HG03575 (cell line): Measurements from ENCODE around the gene APBB3.
A peak's percentile ranks its signal among the peaks of the same experiment; 100 is the strongest.

ENCODE experiments used
- ATAC-seq: cut with Tn5 transposase; IDR thresholded peaks from one replicate; pipeline ENCODE4 v1.9.1; 2021; ENCODE audit not compliant: unreplicated experiment, insufficient number of reproducible peaks, low FRiP score; ENCODE audit errors: extremely low read depth

Gene APBB3

DNA sequence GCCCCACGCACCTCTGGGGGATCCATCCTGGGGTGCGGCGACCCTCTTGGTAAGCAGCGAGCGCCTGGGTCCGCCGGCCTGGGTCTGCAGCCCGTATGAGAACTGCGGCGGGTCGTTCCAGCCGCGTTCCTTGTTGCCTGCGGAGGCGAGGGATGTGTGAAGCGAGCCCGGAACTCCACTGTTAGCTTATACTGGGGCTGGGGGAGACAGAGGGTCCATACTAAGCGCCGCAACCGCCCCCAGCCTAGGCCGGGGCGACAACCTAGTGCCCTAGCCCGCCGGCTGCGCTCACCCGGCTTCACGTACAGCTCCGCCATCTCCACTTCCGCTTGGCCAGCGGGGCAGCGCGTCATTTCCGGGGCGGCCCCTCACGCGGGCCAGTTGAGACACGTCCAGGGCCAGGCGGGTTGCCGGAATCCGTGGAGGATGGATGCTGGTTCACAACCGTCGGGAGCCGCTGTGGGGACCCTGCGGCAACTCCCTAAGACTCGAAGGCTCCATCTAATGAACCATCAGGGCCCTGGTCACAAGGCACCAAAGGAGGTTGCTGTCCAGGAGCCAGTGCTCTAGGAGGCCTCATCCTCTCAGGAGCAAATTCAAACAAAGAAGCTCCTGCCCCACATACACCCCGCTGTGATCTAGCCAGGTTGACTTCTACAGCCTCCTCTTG is 7.1 kb downstream of the APBB3 start, which contains the start of gene SRA1:
Gene SRA1 (minus strand): TSS at position 338 of the 670 bp plus-strand sequence. CDS start 21 bp downstream, at position 317.
- peak; percentile 80 for ATAC-seq

DNA sequence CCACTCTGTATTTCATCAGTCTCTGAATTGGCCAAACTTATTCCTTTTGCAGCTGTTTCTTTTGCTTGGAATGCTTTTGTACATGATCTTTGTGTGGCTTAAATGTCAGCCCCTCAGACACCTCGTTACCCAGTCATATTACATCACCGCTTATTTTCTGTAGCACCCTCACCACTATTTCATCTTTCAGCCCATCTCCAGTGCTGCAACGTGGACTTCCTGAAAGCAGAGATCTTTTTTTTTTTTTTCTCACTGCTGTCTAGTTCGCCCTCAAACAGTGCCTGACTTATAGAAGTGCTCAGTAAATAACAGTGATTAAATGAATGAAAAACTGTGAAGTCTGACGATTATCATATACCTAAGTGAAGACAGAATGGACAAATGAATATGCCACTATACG is 8.0 kb downstream of the APBB3 start:
- no peak for ATAC-seq

DNA sequence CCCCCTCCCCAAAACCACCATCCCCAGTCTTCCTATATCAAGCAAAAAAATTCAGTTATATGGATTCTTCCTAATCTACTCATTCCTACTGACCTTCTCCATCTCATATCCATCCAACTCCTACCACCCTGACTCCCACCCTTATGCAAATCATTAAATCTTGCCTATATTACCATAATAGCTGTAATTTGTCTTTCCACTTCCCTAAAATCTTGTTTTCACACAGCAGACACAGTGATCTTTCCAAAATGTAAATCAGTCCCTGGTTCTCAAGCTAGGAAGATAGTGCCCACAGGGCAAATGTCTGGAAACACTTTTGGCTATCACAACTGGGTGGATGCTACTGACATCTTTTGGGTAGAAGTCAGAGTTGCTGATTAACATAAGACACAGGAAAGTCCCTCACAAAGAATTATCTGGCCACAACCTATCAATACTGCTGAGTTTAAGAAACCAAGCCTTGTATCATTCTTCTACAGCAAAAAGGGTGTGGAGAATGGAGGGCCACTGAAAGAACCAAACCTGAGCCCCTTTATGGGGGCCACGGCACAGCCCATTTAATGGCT is 8.6 kb downstream of the APBB3 start:
- no peak for ATAC-seq

DNA sequence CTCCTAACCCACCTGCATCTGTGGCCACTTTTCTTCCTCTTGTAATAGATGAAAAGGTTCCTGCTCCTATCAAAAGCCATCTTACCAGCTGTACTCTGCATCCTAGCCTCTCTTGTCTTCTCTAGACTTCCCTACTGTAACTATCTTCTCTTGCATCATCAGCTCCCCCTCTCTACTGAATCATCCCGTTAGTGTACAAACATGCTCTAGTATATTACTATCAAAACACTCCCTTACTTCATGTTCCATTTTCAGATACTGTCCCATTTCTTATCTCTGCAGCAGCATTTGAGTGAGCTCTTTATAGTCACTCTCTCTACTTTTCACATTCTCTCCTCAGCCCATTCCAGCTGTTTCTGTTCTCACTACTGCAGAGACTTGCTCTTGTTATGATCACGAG is 9.9 kb downstream of the APBB3 start:
- ATAC-seq: no peak

DNA sequence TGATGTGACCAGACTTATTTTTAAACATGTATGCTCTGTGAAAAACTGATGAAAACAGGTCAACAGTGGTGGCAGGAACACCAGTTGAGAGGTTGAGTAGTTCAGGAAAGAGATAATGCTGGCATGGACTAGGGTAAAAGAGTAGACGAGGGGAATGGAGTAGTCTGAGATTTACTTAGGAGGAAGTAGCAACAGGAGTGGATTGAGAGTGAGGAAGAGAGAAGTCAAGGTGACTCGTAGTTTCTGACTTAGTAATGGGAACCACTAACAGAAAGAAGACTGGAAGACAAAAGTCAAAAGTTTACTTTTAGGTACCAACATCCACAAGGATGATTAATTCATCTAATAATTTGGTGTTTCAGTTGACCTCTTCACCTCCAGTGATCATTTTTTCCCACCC is 10.7 kb downstream of the APBB3 start:
- no peak for ATAC-seq

DNA sequence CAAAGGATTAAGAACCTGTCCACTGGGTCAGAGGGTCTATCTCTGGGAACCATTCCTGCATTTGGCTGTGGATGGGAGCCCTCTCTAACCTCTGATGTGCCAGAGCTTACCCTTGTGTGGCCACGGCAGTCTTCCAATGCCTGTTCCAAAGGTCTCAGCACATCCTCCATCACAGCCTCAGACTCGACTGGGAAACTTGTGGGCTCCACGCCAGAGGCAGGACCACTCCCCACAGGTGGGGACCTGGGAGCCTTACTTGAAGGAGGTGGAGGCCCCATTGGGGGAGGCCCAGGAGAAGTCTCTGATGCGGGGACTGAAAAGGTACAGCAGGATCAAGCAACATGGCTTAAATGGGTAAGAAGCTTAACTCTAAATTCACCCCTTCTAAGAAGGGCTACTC is 12.5 kb downstream of the APBB3 start:
- no peak for ATAC-seq

DNA sequence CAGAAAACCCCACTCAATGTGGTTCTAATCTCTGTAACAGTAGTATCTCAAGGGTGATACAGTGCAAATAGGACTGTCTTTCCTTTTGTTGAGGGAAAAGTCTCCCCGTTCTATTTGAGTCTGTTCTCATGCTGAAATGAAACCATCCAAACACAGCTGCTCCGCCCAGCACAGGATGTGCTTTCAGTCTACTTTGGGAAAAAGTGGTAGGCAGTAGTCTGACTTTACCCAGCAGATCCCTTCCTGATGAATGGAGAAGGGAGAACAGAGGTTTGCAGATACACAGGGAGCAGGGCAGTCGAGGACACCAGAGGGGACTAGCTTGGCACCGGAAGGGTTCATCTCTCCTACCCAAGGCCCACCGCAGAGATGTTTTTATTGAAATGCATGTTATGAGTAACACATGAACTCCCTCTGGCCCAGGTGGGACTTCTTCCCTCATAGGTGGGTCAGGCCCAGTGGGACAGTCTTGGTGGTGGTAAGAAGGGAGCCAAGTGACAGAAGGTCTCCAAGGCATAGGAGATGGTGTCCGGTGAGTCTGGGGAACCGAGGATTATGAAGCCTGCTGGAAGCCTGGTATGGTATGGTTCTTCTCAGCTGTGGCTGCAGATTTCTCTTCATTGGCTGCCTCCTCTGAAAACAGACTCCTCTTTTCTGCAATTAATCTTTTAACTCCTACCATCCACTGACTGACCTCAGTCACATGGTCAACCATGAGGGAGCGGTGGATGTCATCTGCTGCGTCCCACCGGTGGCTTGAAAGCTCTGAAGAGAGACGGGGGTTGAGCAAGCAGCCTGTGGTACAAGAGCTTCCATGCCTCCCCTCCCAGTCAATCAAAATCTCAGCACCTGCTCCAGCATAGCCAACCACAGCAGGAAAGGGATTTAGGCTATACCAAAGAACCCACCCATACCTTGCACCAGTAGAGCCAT is 14.0 kb downstream of the APBB3 start:
- ATAC-seq: no peak

DNA sequence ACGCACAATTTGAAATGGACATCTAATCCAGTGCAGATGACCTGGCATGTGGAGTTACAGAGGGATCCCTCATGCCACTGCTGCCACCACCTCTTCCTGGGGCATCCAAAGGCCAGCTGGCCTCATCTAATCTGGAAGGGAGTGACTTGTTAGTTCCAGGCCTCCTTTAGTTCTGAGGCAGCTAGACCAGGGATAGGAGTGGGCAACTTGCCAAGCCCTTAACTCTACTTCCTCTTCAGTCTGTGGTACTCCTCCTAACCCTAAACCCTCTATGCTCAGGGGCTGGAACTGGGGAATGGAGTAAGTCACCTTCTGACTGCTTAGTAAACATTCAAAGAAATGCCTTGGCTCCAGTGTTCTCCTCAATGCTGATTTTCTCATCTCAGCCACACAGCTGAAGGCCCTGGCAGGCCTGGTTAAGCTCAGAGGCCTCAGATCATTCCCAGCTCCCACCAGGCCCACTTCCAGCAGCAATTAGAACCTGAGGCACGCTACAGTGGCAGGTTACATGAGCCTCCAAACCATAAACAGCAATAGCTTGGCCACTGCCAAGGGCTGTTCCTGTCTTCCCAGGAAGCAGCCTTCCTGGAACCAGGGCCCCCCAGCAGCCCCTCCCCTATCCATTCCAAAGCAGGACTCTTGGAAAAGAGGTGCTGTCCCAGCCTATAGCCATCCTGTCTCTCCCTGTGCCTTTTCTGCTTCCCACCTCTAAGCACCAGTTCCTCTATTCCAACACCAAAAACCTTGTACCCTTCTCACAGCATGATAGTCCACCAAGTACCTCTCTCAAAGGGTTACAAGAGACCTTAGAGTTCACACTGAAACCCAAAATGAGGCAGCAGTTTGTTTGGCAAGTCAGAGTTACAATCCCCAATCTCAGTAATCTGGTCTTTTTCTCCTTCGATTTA is 14.9 kb downstream of the APBB3 start:
- ATAC-seq: no peak

DNA sequence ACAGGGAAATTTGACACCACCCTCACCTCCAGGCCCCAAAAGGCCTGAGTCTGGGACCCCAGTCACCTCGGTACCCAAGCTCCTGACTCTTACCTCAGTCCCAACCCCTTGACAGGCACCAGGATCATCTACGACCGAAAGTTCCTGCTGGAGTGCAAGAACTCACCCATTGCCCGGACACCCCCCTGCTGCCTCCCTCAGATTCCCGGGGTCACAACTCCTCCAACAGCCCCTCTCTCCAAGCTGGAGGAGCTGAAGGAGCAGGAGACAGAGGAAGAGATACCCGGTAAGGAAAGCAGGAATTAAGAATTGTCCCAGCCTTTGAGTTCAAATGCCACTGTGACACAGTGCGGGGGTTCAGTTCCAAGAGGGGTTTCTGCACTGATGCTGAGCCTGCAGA is 15.6 kb downstream of the APBB3 start:
- ATAC-seq: no peak

DNA sequence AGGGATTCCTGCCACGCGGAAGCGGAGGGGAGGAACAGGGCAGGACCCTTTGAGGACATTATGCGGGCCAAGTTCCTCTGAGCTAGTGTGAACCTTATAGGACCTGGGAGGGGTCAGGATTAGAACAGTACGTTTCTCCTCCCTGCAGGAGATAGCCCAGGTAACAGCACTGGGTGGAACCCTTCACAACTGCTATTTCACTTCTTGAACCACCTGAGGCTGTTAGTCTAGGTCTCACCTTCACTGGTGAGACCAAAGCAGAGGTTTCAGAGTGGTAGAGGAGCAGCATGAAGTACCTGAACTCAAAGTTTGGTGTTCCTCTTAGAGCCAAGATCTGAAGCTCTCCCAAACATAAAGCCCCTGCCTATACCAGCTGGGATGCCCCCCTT is 16.1 kb downstream of the APBB3 start:
- no peak for ATAC-seq

DNA sequence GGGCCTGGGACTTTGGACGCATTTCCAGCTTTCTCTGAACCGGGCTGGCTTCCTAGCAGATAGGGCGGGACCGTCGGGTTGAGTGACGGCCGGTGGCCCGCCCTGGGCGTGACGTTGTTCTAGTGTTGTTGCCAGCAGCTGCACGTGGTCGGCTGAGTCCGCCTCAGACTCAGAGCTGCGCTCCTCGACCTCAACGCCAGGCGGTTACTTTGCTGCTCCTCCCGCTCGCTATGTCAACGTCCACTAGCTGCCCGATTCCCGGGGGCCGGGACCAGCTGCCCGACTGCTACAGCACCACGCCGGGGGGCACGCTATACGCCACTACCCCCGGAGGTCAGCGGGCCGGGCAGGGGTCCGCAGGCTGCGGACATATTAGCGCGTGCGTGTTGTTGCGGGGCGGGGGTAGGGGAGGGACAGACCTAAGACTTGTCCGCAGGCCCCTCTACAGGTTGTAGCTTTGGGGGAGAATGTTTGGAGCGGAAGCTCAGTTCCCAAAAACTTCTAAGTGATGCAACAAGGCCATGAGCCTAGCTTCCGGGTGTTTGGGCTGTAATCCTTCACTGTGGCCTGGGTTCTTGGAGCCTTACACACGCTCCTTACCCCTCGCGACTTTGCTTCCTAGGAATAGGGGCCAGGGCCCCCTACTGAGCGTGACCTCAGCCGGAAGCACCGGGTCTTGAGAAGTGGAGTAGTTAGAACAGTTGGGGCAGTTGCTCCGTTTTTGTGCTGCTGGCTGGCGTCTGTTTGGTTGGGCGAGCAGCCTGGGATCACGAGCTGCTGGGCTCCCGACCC is 16.7 kb downstream of the APBB3 start, which contains the start of gene EIF4EBP3:
Gene EIF4EBP3 (plus strand): TSS at position 155 of the 792 bp plus-strand sequence. CDS start 76 bp downstream, at position 231.
- peak; percentile 88 for ATAC-seq

DNA sequence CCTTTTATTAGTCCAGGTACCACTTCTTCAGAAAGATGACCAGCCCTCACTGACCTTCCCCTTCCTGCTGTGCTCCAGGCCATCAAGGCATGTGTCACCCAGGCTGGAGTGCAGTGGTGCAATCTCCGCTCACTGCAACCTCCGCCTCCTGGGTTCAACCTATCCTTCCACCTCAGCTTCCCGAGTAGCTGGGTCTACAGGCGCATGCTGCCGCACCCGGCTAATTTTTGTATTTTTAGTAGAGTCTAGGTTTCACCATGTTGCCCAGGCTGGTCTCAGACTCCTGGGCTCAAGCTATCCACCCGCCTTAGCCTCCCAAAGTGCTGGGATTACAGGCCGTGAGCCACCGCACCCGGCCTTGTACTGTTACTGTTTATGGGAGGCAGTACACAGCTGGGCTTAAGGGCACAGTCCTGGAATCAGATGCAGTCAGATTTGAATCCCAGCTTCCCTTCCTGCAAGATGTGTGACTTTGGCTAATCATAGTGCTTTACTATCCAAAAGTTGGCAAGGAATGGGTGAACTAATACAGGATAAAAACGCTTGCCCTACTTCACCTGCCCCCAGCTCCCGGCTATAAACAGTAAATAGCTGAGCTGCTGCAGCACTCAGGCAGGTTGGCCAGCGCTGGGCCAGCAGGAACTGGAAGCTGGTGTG is 17.4 kb downstream of the APBB3 start:
- no peak for ATAC-seq

DNA sequence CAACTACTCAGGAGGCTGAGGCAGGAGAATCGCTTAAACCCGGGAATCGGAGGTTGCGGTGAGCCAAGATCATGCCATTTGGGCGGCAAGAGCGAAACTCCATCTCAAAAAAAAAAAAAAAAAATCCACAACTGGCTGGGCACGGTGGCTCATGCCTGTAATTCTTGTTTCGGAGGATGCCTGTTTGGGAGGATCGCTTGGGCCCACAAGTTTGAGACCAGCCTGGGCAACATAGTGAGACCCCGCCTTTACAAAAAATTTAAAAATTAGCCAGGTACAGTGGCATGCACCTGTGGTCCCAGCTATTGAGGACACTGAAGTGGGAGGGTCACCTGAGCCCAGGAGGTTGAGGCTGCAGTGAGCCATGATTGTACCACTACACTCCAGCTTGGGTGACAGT is 18.8 kb downstream of the APBB3 start:
- ATAC-seq: no peak

DNA sequence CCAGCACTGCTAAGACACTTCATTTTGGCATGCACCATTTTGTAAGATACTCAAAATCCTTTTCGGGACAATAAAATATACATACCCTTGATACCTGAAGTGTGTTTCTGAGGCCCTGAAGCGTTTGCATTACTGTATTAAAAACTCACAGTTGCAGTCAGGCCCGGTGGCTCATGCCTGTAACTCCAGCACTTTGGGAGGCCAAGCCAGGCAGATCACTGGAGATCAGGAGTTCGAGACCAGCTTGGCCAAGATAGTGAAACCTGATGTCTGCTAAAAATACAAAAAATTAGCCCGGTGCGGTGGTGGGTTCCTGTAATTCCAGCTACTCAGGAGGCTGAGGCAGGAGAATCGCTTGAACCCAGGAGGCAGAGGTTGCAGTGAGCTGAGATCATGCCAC is 19.4 kb downstream of the APBB3 start:
- ATAC-seq: no peak

DNA sequence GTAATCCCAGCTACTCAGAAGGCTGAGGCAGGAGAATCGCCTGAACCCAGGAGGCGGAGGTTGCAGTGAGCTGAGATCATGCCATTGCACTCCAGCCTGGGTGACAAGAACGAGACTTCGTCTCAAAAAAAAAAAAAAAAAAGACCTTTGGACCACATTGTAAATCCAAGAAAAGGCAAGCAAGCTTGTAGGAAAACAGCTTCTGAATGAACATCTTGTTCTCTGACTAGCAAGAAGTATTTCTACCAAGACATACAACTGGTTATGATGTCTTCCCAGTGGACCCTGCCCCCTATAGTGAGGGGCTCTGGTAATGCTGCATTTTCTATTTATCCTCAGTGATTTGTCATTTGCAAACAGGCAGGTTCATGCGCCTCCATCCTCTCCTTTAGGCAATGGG is 21.4 kb downstream of the APBB3 start:
- ATAC-seq: no peak

DNA sequence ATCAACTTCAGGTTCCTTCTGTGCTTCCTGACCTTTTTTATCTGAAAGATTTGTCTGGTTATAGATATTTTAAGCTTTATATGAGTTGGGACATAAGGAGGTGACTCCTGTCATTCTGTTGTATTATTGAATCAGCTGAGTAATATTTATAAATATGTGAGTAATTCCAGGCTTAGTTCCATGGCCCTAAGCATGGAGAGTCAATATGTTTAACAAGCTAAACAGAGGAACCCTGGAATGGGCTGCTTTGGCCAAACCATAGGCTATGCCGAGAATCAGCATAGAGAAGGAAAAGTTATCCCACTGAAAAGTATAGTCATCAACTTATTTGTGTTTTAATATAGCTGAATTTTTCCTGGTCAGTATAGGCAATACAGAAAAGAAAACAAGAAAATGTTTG is 24.2 kb downstream of the APBB3 start:
- no peak for ATAC-seq

DNA sequence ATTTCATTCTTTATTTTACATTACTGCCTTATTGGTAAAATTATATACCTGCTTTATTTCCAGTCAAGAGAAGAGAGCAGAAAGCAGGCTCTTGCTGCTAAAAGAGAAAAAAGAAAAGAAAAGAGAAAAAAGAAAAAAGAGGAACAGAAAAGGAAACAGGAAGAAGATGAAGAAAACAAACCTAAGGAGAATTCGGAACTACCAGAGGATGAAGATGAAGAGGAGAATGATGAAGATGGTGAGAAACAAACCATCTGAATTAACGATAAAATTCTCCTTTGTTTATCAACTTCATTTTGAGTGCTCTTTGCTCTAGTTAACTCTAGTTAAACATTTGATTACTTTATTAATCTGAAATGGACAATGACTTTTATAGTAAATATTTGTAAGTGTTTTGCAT is 40.4 kb downstream of the APBB3 start:
- ATAC-seq: no peak

DNA sequence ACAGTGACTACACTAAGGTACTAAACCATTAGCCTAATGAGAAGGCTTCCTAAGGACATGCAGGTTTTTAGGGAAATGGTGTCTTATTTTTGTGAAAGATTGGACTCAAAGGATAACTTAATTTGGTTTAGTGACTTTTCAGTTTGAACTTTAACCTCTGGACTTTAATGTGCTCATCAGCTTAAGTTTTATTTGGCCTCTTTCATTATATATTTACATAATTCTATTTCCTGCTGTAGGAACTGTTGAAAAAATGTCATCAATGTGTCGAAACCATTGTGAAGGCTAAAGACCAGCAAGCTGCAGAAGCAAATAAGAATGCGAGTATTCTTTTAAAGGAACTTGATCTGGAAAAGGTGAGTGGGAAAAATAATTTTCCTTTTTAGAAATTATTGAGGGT is 51.3 kb downstream of the APBB3 start:
- ATAC-seq: no peak
